HG03280 (cell line): ENCODE results near the gene CASP1.

Experiments used
- ATAC-seq: cut with Tn5 transposase; IDR thresholded peaks from one replicate; pipeline ENCODE4 v1.9.1; 2021; ENCODE audit warnings: mild to moderate bottlenecking, moderate library complexity; ENCODE audit not compliant: unreplicated experiment

The CASP1 gene

GRCh38 chr11:104992781-104993180, 42.2 kb downstream of the CASP1 start:
- ATAC-seq = no peak

GRCh38 chr11:104991994-104992393, 43.0 kb downstream of the CASP1 start:
- ATAC-seq = no peak

GRCh38 chr11:104984808-104985207, 50.1 kb downstream of the CASP1 start:
- ATAC-seq = no peak

GRCh38 chr11:104979839-104980238, 55.1 kb downstream of the CASP1 start:
- no peak for ATAC-seq
